Activated CD8-positive, alpha-beta T cell treated with anti-CD3 and anti-CD28 coated beads for 36 hours (primary cell): ENCODE data around the gene RGL2. TPM values are rescaled to one million over a fixed set of nuclear protein-coding genes. Genes with fewer than 3 reads are reported as not detected.
A peak's percentile ranks its signal among the peaks of the same experiment; 100 is the strongest.

ENCODE experiments used
- ATAC-seq: fragments of 200-7000 bp; cut with Tn5 transposase; one replicate; pipeline ENCODE4 v1.10.0; 2021; ENCODE audit warnings: mild to moderate bottlenecking, moderate library complexity
- CTCF ChIA-PET: fragments of 350-600 bp; sonication (Branson Sonifier 250); formaldehyde crosslinking; loops from one replicate; lab custom pipeline; 2021; ENCODE audit warnings: antibody characterized with exemption; lab: Charles Lee
- POLR2A ChIA-PET: fragments of 350-600 bp; sonication (Branson Sonifier 250); formaldehyde crosslinking; loops from one replicate; lab custom pipeline; 2021; ENCODE audit warnings: antibody characterized with exemption; lab: Charles Lee
- DNase-seq: peaks from one replicate; pipeline ENCODE4 v3.0.0-alpha.2; 2020
- H3K27ac Mint-ChIP-seq: one replicate; pipeline ENCODE4 v1.8.0; 2021; ENCODE audit warnings: mild to moderate bottlenecking, mixed read lengths
- H3K27me3 Mint-ChIP-seq: one replicate; pipeline ENCODE4 v1.8.0; 2021; ENCODE audit warnings: mixed read lengths
- H3K36me3 Mint-ChIP-seq: one replicate; pipeline ENCODE4 v1.8.0; 2021; ENCODE audit warnings: low read depth, mixed read lengths
- H3K4me1 Mint-ChIP-seq: one replicate; pipeline ENCODE4 v1.8.0; 2021; ENCODE audit warnings: low read depth, mixed read lengths
- H3K4me3 Mint-ChIP-seq: one replicate; pipeline ENCODE4 v1.8.0; 2021; ENCODE audit warnings: mild to moderate bottlenecking, moderate library complexity, mixed read lengths
- H3K9me3 Mint-ChIP-seq: one replicate; pipeline ENCODE4 v1.8.0; 2021; ENCODE audit warnings: mixed read lengths
- intact Hi-C: fragments of 100-400 bp; cut with micrococcal nuclease; formaldehyde crosslinking; loops from one replicate; pipeline ENCODE4 v1.10.0; 2022
- total RNA-seq, 2 experiments: library from RNA; stranded (reverse); gene quantifications; one replicate each; pipeline ENCODE4 v1.2.3, GENCODE V29; 2021
- TF ChIP-seq, protein P1 (sequence below): fragments of 200-600 bp; IDR thresholded peaks from one replicate; pipeline ENCODE4 v1.8.0; 2022; ENCODE audit warnings: antibody characterized with exemption, mild to moderate bottlenecking

Gene RGL2
- total RNA-seq, 2 experiments from 2014 or later, result 24.2 to 24.3 TPM

DNA sequence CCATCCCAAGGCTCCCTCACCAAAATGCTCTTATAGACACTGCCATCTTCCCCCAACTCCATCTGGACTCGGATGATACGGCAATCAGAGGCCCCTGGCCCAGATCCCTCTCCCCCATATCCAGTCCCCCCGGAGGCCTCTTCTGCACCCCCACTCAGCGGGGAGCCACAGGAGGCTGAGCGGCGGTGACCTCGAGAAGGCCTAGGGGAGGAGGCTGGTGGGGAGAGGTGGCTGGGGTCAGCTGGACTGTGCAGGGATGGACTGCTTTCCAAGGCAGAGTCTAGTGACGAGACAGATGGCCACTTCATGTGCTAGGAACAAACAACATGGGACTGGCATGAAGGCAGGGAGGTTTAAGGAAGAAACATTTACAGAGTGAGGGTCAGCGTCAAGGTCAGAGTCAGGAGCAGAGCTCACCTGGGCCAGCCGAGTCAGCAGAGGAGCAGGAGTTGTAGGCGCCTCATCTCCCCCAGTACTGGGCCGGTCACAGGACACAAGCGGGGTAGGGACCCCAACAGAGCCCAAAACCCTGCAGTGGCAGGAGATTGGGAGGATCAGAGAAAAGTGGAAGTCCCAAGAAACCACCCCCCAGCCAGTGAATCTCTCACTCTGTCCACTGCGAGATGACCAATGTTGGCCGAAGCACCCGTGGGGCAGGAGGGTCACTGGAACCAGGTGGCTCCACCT lies 5.6 kb downstream of the RGL2 start:
- H3K4me1 Mint-ChIP-seq, result peaks cover 27% of the 10 kb centered on the region
- ChIA-PET POLR2A (interaction anchor here (0.6 to 13.9 kb wide), 4 partner anchors 15 to 126 kb away, joined by 3 to 261 read pairs (median 35); partner anchors contain the start of genes B3GALT4, RPS18, TAPBP and VPS52), CTCF (interaction anchor here (1.5 kb wide), 1 partner anchor 167 kb away, joined by 3 read pairs; no protein-coding TSS in a partner anchor)
- no peak overlapping the region for H3K27ac Mint-ChIP-seq
- H3K9me3 Mint-ChIP-seq, result no peaks in the 10 kb centered on the region
- H3K27me3 Mint-ChIP-seq, result no peaks in the 10 kb centered on the region
- TF ChIP-seq, protein P1, sequence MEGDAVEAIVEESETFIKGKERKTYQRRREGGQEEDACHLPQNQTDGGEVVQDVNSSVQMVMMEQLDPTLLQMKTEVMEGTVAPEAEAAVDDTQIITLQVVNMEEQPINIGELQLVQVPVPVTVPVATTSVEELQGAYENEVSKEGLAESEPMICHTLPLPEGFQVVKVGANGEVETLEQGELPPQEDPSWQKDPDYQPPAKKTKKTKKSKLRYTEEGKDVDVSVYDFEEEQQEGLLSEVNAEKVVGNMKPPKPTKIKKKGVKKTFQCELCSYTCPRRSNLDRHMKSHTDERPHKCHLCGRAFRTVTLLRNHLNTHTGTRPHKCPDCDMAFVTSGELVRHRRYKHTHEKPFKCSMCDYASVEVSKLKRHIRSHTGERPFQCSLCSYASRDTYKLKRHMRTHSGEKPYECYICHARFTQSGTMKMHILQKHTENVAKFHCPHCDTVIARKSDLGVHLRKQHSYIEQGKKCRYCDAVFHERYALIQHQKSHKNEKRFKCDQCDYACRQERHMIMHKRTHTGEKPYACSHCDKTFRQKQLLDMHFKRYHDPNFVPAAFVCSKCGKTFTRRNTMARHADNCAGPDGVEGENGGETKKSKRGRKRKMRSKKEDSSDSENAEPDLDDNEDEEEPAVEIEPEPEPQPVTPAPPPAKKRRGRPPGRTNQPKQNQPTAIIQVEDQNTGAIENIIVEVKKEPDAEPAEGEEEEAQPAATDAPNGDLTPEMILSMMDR, result no peak
- H3K4me3 Mint-ChIP-seq, result no peak overlapping the region
- ATAC-seq, result no peak
- peaks cover 30% of the 10 kb centered on the region for H3K36me3 Mint-ChIP-seq
- no peak for DNase-seq
- intact Hi-C loops, result no loop called here

GRCh38 chr6:33290459-33290858 lies 8.3 kb downstream of the RGL2 start:
- ATAC-seq (no peak), DNase-seq (no peak)
- H3K9me3 Mint-ChIP-seq, result no peaks in the 10 kb centered on the region
- H3K36me3 Mint-ChIP-seq, result peaks cover 44% of the 10 kb centered on the region
- CTCF ChIA-PET, result interaction anchor here (0.8 to 4.6 kb wide), 6 partner anchors 9 to 100 kb away, joined by 3 to 35 read pairs (median 6); partner anchors contain the start of genes B3GALT4, RGL2, RPS18 and VPS52
- peaks cover 33% of the 10 kb centered on the region for H3K4me1 Mint-ChIP-seq
- no peaks in the 10 kb centered on the region for H3K27me3 Mint-ChIP-seq
- H3K4me3 Mint-ChIP-seq, result peak overlapping the region; percentile 89
- TF ChIP-seq, protein P1, result no peak
- H3K27ac Mint-ChIP-seq, result peak overlapping the region; percentile 89
- intact Hi-C loops, result no loop called here
- POLR2A ChIA-PET, result interaction anchor here (1.2 to 13.9 kb wide), 9 partner anchors 9 to 132 kb away, joined by 4 to 261 read pairs (median 12); partner anchors contain the start of genes B3GALT4, RGL2, RPS18 and TAPBP

- DNase-seq, result peak; percentile 24
- Mint-ChIP-seq H3K27me3 (no peaks in the 10 kb centered on the region), H3K27ac (peak overlapping the region; percentile 89), H3K4me1 (peaks cover 33% of the 10 kb centered on the region), H3K9me3 (no peaks in the 10 kb centered on the region), H3K36me3 (peaks cover 45% of the 10 kb centered on the region), H3K4me3 (peak overlapping the region; percentile 89)
- intact Hi-C loops, result no loop called here
- CTCF ChIA-PET, result interaction anchor here (0.7 to 4.6 kb wide), 7 partner anchors 10 to 101 kb away, joined by 3 to 35 read pairs (median 5); partner anchors contain the start of genes B3GALT4, RGL2, RPS18 and VPS52
- POLR2A ChIA-PET, result interaction anchor here (1.2 to 13.9 kb wide), 10 partner anchors 9 to 141 kb away, joined by 3 to 261 read pairs (median 10); partner anchors contain the start of genes B3GALT4, RGL2, RPS18 and TAPBP
- TF ChIP-seq, protein P1, result no peak
- peak; percentile 1 for ATAC-seq
Measured at GRCh38 chr6:33289784-33290315, 8.9 kb downstream of the RGL2 start.

DNA sequence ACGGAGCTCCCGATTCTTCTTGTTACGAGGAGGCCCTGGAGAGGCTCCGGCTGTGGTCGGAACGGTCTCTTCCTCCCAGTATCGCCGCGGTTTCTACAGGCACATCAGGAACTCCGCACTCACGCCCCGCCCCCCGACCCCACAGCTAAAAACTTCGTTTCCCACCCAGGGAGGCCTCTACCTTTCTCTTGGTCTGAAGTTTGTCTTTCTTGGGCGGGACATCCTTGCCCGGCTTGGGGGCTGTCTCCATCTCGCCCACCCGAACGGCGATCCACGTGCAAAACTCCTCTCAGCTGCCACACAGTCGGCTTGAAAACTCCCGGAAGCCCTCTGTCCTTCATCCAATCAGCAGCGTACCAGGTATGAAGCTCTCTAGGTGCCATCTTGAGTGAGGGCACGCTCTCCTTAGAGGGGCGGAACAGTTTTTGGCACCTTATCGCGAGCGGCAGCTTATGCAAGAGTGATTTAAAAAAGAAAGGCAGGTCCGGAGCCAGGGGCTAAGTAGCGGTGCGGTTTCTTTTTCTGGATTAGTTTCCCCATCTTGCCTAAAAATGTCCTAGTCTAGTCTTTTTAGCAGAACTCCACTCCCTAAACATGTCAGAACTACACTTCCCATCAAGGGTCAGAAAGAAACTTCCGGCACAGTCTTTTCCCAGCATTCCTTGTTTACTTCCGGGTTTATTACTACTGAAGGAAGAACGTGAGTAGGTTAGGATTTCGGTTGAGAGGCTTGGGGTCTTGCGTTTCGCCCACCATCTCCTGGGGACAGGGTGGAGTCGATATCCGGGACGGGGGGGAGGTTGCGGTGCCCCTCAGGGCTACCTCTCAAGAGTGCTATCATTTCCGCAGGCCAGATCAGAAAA lies 9.6 kb downstream of the RGL2 start, which contains the start of the genes PFDN6 and WDR46:
PFDN6 (plus strand) TSS at position 681 of the 863 bp plus-strand sequence. CDS start 256 bp downstream, outside the sequence.
WDR46 (minus strand) TSS at position 319 of the 863 bp plus-strand sequence; CDS start at position 250, 69 bp downstream.
- POLR2A ChIA-PET, result interaction anchor here (0.6 to 13.9 kb wide), 13 partner anchors 10 to 142 kb away, joined by 3 to 261 read pairs (median 5); partner anchors contain the start of genes B3GALT4, HSD17B8, RGL2 and RPS18
- peak; percentile 91 for DNase-seq
- TF ChIP-seq, protein P1, result no peak
- Mint-ChIP-seq H3K9me3 (no peaks in the 10 kb centered on the region), H3K4me3 (peak within 1 kb of the TSS; percentile 89), H3K27ac (peak within 1 kb of the TSS; percentile 89), H3K36me3 (peaks cover 50% of the 10 kb centered on the region), H3K4me1 (peaks cover 33% of the 10 kb centered on the region), H3K27me3 (no peaks in the 10 kb centered on the region)
- ATAC-seq, result peak; percentile 98
- CTCF ChIA-PET, result interaction anchor here (0.7 to 4.6 kb wide), 9 partner anchors 10 to 137 kb away, joined by 3 to 35 read pairs (median 4); partner anchors contain the start of genes B3GALT4, CUTA, RGL2 and RPS18
- intact Hi-C loops, result no loop called here
